Right lobe of liver (tissue), 4 donors: ENCODE results near the gene MYO10.

ENCODE experiments used
- CTCF ChIP-seq, 4 donors: fragments of 200-600 bp in 3 of 4; fragments of 450-650 bp in 1 of 4; IDR thresholded peaks; one replicate each; pipeline versions ENCODE4 v1.5.1 to v1.8.0; 2016 to 2022; ENCODE audit warnings: antibody characterized with exemption in 4 of 4, mild to moderate bottlenecking in 2 of 4
- POLR2A ChIP-seq: fragments of 450-650 bp; IDR thresholded peaks from one replicate; pipeline ENCODE4 v1.6.1; 2017; ENCODE audit warnings: antibody characterized with exemption, mild to moderate bottlenecking
- donor health status: DM: no; HTN: no; CAD: no.
- donor health status: DM: no; HTN: no; CAD: no.
- donor health status: DM: no; HTN: yes; CAD: no.

GRCh38 chr5:16901021-16901644 lies 35.0 kb downstream of the MYO10 start:
- no peak for TF ChIP-seq CTCF (IDR thresholded peaks at IDR 0.05)
- TF ChIP-seq POLR2A = no peak
